GM18907 (cell line): ENCODE measurements around the gene MYO16.

Experiments
- ATAC-seq: cut with Tn5 transposase; IDR thresholded peaks from one replicate; pipeline ENCODE4 v1.9.1; 2021; ENCODE audit warnings: mild to moderate bottlenecking, moderate library complexity; ENCODE audit not compliant: unreplicated experiment

The MYO16 gene

GRCh38 chr13:108787700-108788414 is 158.4 kb downstream of the MYO16 start:
- ATAC-seq = no peak

DNA sequence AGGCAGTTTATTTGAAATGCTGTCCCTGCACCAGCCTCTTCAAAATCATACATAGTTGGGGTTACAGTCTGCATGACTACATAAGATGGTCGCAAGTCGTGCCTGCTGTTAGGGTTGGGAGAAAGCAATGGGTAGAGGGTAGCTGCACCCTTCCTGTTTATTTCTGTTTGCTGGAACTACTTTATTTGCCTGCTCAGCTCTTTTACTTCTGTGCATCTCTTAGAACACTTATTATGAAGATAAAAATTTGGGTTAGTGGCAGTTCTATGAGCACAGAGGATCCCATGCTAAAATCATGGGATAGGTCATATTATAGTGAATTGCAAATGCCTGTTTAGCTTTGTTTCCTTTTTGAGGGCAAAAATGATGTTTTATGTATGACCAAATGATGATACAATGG is 160.1 kb downstream of the MYO16 start:
- ATAC-seq = no peak

GRCh38 chr13:108795841-108796240 is 166.4 kb downstream of the MYO16 start:
- ATAC-seq = no peak

DNA sequence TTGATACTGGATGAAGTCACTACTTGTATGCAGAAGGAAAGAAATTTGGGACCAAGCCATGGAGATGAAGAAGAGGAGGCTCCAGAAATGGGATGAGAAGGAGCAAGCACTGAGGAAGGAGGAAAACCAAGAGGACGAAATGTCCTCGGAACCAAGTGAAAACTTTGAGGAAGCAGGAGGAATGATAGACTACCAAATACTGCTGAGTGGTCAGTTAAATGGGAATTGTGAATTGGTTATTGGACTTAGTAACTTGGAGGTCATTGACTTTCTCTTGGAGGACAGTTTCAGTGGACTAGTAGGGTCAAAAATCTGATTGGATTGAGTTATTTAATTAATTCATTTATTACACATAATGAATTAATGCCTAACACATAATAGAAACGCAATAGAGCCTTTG is 167.9 kb downstream of the MYO16 start:
- ATAC-seq = no peak

- no peak for ATAC-seq
Observed at GRCh38 chr13:108807841-108808240, 178.4 kb downstream of the MYO16 start.

GRCh38 chr13:108812165-108812564 is 182.8 kb downstream of the MYO16 start:
- ATAC-seq = no peak

GRCh38 chr13:108812661-108813060 is 183.2 kb downstream of the MYO16 start:
- no peak for ATAC-seq

GRCh38 chr13:108813587-108814170 is 184.3 kb downstream of the MYO16 start:
- no peak for ATAC-seq

- no peak for ATAC-seq
Observed at GRCh38 chr13:108816375-108816774, 187.0 kb downstream of the MYO16 start.

GRCh38 chr13:108827646-108828045 is 198.2 kb downstream of the MYO16 start:
- no peak for ATAC-seq

DNA sequence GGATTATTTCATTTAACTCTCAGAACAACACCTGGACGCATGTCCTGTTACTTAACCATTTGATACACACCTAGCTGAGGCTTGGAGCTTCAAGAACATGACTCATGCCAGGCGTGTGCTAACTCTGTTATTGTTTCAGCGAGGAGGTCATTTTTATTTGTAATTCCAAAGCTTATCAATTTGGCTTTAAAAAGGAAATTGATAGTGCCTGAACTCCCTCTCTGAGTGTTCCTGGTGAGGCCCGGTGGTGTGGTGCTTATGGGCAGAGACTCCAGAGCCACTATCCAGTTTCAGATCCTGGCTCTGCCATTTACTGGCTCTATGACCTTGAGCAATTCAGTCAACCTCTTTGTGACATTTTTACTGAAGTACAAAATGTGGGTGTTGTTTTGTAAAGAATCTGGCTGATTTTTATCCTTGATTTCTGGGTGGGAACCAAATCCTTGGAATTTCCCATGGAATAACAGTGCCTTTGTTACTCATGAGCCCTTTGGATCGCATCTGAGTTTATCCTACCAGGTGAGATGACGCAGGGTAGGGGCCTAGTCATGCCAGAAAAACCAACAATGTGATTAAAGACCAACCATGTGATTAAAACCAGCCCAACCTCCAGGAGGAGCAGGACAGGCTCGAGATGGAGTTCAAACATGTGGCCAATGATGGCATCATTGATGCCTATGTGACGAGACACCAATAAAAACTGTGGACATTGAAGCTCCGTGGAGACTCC is 198.8 kb downstream of the MYO16 start:
- no peak for ATAC-seq

- ATAC-seq = no peak
Observed at GRCh38 chr13:108830916-108831315, 201.5 kb downstream of the MYO16 start.

DNA sequence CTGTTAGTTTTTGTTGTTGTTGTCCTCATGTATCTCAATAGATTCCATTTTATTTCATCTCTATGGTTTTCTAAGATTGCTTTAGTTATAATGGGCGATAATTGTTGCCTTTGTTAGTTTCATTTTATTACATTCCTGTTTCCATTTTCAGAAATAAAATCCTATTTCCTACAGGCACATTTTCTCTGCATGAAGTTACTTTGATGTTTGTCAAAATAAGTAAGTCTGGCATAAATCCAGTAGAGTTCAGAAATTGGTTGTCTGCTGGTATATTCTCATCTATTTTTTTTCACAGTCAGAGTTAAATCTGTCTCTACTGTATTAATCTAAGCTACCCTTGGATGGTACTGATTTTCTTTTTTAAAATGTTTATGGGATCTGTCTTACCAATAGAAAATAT is 204.1 kb downstream of the MYO16 start:
- ATAC-seq = no peak

DNA sequence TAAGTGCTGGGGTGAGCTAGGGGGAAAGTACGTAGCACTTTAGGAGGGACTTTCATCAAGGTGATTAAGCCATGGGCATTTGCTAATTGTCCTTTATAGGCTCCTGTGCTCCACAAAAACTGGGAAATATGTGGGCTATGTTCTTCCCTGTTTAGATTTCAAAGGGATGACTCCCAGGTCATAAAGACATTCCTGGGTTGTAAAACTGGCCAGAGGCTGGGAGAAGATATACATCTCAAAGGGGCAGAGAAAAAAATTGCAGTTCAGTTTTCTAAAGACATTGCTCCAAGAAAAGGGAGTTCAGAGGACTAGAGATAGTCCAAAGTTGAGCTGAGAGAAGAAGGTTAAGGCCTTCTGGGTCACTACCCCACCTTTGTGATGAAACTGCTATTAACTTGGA is 204.8 kb downstream of the MYO16 start:
- ATAC-seq = no peak

GRCh38 chr13:108835083-108835482 is 205.7 kb downstream of the MYO16 start:
- ATAC-seq = no peak

- no peak for ATAC-seq
Observed at GRCh38 chr13:108850691-108851090, 221.3 kb downstream of the MYO16 start.

DNA sequence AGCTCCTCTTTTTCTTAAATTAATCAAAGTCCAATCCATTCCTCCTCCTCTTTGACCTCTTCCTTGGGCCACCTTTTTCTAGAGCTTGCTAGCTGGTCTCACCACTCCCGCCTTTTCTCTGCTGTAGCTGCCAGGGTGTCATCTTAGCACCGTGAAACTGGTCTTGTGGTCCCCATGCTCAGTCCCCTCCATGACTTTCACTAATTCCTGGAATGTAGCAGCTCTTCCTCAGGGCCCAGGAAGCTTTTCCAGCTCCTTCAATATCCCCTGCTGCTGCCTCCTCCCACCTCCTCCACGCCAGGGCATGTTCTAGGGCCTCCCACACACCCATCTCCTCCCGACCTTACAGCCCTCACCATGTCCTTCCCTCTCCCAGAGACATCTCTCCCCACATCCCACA is 222.2 kb downstream of the MYO16 start:
- no peak for ATAC-seq

DNA sequence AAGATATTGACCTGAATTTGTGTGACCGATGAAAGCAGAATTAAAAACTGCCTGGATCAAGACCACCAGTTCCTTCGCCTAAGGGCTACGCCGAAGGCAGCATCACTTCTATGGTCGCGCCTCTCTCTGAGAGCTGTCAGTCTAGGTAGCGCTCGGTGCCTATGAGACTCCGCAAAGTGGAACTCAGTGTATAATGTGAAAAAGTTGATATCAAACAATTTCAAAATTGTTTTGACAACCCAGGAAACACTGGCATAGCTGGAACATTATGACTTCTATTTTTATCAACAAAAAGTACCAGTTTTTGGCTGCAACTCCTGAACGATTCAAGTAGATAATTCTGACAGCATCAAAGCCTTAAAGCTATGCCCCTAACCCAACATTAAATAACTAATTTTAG is 223.6 kb downstream of the MYO16 start:
- no peak for ATAC-seq

- ATAC-seq = peak; percentile 76
Observed at GRCh38 chr13:108855737-108856387, 226.5 kb downstream of the MYO16 start.

DNA sequence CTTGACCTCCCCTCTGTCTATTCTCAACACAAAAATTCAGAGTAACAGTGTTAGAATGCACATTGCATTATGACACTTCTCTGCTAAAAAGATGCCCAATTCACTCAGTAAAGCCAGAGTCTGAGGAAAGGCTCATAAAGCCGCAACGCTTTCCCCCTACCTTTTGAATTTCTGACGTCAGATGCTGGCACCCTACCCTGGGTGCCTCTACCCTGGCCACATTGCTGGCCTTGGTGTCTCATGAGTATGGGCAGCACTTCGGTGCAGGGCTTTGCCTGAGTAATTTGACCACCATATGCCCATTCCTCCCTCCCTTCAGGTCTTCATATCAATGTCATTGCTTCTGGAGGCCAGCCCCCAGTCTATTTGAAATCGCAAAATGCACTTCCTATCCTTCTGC is 229.3 kb downstream of the MYO16 start:
- no peak for ATAC-seq

DNA sequence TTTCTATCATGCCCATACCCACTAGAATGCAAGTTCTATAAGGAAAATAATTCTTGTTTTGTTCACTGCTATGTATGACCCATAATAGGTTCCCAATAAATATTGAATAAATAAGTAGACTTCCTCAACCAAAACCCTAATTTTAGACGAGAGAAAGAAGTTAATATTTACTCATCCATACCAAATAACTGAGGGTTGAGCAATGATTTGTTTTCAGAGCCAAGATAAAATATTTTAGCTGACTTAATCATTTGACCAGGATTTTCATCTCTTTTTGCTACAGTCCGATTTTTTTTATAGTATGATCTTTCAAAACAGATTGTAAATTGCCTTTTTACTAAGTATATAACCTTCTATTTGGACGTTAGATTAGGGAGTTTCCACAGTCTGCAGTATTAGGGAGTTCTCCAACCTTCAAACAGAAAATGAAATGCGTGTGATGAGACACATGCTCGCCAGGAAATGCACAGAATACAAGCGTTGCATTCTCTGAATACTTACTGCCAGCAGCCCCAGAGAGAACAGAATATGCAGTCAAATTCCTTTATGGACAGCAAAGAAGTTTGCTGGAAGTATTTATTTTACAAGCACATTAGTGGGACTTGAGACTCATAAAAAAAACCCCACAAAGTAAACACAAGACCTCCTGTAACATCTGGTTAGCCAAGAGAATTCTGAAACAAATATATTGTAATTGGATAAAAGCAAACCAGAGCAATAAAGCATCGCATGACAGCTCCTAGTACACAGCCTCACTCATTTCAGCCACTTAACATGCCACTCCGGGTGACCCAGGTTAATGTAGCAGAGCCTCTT is 230.0 kb downstream of the MYO16 start:
- no peak for ATAC-seq
